Uterus (tissue), 2 donors: Measurements from ENCODE around the gene MRPL49.

Experiments used
- POLR2A ChIP-seq, 2 donors: fragments of 450-650 bp; IDR thresholded peaks; one replicate each; pipeline ENCODE4 v1.6.1; 2016; ENCODE audit warnings: antibody characterized with exemption in 2 of 2, mild to moderate bottlenecking in 1 of 2, moderate library complexity in 1 of 2
- TF ChIP-seq, protein P1 (sequence below), 4 experiments: fragments of 200-600 bp in 2 of 4; fragments of 450-650 bp in 2 of 4; sonication (generic) in 2 of 4; IDR thresholded peaks; one replicate each; pipeline ENCODE4 v1.5.1; 2016 to 2019; ENCODE audit warnings: antibody characterized with exemption in 4 of 4, mild to moderate bottlenecking in 2 of 4, moderate library complexity in 1 of 4

DNA sequence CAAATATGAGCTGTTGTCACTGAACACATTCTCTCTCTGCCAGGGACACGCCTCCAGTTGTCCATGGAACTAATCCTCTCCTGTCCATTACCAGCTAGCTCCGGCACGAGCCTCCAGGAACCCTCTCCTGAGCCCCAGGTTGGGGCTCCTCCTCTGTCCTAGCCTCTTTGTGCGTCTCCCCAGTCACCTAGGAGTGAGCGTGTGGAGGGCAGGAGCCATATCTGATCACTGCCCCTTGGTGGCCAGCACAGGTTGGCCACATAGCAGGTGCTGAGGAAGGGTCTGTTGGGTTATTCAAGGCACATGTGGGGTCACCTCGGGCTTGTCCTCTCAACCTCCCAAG is 9.7 kb downstream of the MRPL49 start:
- no peak for TF ChIP-seq POLR2A (IDR thresholded peaks at IDR 0.05)
- TF ChIP-seq, protein P1, sequence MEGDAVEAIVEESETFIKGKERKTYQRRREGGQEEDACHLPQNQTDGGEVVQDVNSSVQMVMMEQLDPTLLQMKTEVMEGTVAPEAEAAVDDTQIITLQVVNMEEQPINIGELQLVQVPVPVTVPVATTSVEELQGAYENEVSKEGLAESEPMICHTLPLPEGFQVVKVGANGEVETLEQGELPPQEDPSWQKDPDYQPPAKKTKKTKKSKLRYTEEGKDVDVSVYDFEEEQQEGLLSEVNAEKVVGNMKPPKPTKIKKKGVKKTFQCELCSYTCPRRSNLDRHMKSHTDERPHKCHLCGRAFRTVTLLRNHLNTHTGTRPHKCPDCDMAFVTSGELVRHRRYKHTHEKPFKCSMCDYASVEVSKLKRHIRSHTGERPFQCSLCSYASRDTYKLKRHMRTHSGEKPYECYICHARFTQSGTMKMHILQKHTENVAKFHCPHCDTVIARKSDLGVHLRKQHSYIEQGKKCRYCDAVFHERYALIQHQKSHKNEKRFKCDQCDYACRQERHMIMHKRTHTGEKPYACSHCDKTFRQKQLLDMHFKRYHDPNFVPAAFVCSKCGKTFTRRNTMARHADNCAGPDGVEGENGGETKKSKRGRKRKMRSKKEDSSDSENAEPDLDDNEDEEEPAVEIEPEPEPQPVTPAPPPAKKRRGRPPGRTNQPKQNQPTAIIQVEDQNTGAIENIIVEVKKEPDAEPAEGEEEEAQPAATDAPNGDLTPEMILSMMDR (IDR thresholded peaks at IDR 0.05): no peak
